ENCODE data around the gene GLOD4. TPM values are rescaled to one million over a fixed set of nuclear protein-coding genes. Genes with fewer than 3 reads are reported as not detected.
"Not testable (repeated sequence)": the region's sequence is repeated elsewhere in the genome, so short reads cannot be mapped to it uniquely, and the experiment has no call there.

GLOD4 gene
- total RNA-seq, 1 donor from 2014 or later = 87.0 TPM

DNA sequence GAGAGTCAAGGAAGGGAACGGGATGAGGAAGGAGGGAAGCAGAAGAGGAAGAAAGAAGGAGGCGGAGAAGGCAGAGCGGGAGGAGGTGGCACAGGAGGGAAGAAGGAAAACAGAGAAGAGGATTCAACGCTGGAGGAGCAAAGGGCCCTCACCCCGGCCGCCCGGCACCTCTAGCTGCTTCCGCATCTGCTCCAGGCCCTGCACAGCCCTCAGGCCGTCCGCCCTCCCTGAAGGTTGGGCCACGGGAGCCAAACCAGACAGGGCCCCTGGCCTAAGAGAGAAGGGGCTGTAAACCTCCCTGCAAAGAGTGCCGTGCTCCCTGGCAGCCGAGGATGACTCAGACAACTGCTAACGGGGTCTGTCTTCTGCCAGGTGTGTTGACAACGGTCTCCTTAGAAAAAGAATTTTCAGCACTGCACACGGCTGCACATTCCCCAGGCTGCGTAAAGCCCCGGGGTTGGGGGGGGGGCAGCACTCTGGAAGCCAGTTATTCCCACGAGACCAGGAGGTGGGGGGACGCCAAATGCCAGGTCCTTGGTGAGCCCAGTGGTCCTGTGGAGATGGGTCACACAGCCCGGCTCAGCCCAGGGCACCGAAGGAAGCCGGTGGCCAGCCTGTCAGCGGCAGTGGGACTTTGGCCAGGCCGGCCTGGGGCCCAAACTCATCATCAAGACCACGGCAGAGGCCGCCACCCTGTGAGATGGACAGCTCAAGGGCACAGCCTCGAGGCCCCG lies 29.1 kb upstream of the GLOD4 start:
- no peak for DNase-seq (ENCODE audit: low read depth)
- no peaks in the 10 kb centered on the region for H3K27me3 ChIP-seq (ENCODE audit: control insufficient read depth, insufficient read depth, low read length)
- no peak for TF ChIP-seq CTCF (IDR thresholded peaks at IDR 0.05; ENCODE audit: insufficient read depth, low read length, poor library complexity, severe bottlenecking)
- H3K4me3 ChIP-seq (ENCODE audit: low read depth, low read length) = no peak overlapping the region
- peaks cover 2% of the 10 kb centered on the region for H3K36me3 ChIP-seq (ENCODE audit: control insufficient read depth, insufficient read depth, low read length)

GRCh38 chr17:807523-808294 lies 25.6 kb upstream of the GLOD4 start:
- Histone ChIP-seq H3K4me3 (ENCODE audit: low read depth, low read length) (no peak overlapping the region), H3K36me3 (ENCODE audit: control insufficient read depth, insufficient read depth, low read length) (peaks cover 2% of the 10 kb centered on the region), H3K27me3 (ENCODE audit: control insufficient read depth, insufficient read depth, low read length) (no peaks in the 10 kb centered on the region)
- no peak for TF ChIP-seq CTCF (IDR thresholded peaks at IDR 0.05; ENCODE audit: insufficient read depth, low read length, poor library complexity, severe bottlenecking)
- no peak for DNase-seq (ENCODE audit: low read depth)

GRCh38 chr17:806781-807522 lies 24.9 kb upstream of the GLOD4 start:
- Histone ChIP-seq H3K36me3 (ENCODE audit: control insufficient read depth, insufficient read depth, low read length) (peaks cover 2% of the 10 kb centered on the region), H3K4me3 (ENCODE audit: low read depth, low read length) (no peak overlapping the region), H3K27me3 (ENCODE audit: control insufficient read depth, insufficient read depth, low read length) (no peaks in the 10 kb centered on the region)
- no peak for DNase-seq (ENCODE audit: low read depth)
- TF ChIP-seq CTCF (IDR thresholded peaks at IDR 0.05; ENCODE audit: insufficient read depth, low read length, poor library complexity, severe bottlenecking) = no peak

DNA sequence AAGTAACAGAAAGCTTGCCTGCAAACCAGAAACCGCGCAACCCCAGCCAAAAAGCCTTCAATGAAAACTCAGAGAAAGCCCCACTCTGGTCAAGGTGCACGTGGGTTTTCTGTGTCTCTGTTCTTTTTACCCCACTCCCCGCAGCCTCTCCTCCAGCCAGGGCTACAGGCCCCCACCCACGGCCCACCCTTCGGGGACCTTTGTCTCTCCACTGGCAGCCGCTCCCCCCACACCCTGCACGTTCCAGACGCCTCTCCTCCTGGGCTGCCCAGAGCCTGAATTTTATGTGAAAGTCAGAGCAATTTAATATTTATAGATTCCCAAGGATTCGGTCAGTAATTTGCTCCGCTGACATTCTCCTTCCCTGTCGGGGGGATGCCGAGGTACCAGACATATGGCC lies 24.3 kb upstream of the GLOD4 start:
- Histone ChIP-seq H3K27me3 (ENCODE audit: control insufficient read depth, insufficient read depth, low read length) (no peaks in the 10 kb centered on the region), H3K4me3 (ENCODE audit: low read depth, low read length) (no peak overlapping the region), H3K36me3 (ENCODE audit: control insufficient read depth, insufficient read depth, low read length) (peaks cover 2% of the 10 kb centered on the region)
- TF ChIP-seq CTCF (IDR thresholded peaks at IDR 0.05; ENCODE audit: insufficient read depth, low read length, poor library complexity, severe bottlenecking) = no peak
- DNase-seq (ENCODE audit: low read depth) = no peak

DNA sequence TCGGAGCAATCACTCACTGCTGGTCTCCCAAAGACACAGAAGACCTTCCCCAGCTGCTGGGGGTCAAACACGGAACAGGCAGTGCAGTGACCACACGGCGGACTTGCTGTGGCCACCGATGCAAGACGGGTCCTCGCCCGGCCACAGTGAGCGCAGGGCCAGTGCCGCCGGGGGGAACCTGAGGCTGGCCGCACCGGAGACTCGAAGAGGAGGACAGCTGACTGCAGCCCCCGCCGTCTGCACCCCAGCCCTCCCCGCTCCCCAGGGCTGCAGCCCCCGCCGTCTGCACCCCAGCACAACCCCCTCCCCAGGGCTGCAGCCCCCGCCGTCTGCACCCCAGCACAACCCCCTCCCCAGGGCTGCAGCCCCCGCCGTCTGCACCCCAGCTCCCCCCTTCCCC lies 23.8 kb upstream of the GLOD4 start:
- not testable (repeated sequence) for H3K27me3 ChIP-seq (ENCODE audit: control insufficient read depth, insufficient read depth, low read length); H3K4me3 ChIP-seq (ENCODE audit: low read depth, low read length); H3K36me3 ChIP-seq (ENCODE audit: control insufficient read depth, insufficient read depth, low read length); DNase-seq (ENCODE audit: low read depth)
